ENCODE results near the gene KCNJ1. TPM values are rescaled to one million over a fixed set of nuclear protein-coding genes. Genes with fewer than 3 reads are reported as not detected.
A peak's percentile ranks its signal among the peaks of the same experiment; 100 is the strongest.

Gene KCNJ1
- total and polyA plus RNA-seq, 2 donors (not counting 1 experiment from before 2014, with no cell fraction given): not detected

DNA sequence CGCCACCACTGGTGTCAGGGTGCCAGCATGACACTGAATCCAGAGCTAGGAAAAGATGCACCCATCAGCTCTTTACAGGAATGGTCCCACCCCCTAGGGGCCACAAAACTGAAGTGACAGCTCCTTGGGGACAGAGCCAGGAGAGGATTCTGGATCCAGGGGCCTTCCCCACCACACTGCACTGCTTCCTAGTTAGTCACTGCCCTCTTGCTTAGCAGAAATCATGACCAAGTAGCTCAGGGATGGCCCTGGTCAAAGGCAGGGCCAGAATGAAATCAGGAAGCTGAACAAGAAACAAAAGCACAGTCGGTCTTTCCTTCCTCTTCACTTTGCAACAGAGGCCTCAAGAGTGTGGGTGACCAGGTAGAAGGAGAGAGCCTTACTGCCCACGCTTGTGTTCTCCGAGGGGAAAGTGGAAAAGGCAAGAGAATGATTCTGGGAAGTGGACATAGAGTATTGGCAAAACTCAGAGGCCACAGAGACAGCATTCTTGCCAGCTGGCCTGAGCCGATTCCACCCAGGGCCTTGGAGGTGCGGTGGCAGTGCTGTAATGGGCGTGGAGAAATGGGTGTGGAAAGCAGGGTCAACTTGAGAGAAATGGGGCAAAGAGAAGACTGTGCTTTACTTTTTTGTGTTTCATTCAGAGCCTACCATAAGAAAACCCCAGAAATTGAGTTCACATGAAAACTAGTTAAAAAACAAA, 39.8 kb downstream of the KCNJ1 start:
- Histone ChIP-seq H3K9ac (ENCODE audit: insufficient read depth, low read length) (no peak overlapping the region), H3K4me1 (ENCODE audit: control insufficient read depth, extremely low read depth, insufficient read depth, low read length) (no peaks in the 10 kb centered on the region), H3K36me3 (ENCODE audit: control insufficient read depth, insufficient read depth, low read length) (no peaks in the 10 kb centered on the region), H3K27me3 (ENCODE audit: control insufficient read depth, insufficient read depth, low read length) (no peaks in the 10 kb centered on the region), H4K20me1 (ENCODE audit: control insufficient read depth, extremely low read depth, insufficient read depth, low read length) (no peaks in the 10 kb centered on the region), H3K9me3 (ENCODE audit: control insufficient read depth, insufficient read depth, low read depth, low read length) (no peaks in the 10 kb centered on the region), H3K79me2 (ENCODE audit: control insufficient read depth, insufficient read depth, low read length) (no peaks in the 10 kb centered on the region), H3K4me2 (ENCODE audit: extremely low read depth, insufficient read depth, low read length) (no peak overlapping the region), H2AFZ (ENCODE audit: low read length) (no peak overlapping the region), H3K27ac (ENCODE audit: insufficient read depth, low read length) (no peak overlapping the region), H3K4me3 (replicated peaks in 1 of 4; ENCODE audit: control extremely low read depth in 1 of 4, insufficient read depth in 1 of 4, low read depth in 3 of 4, low read length in 4 of 4) (no peak overlapping the region)
- TF ChIP-seq EZH2 (IDR thresholded peaks at IDR 0.05; ENCODE audit: low read length, missing control alignments): no peak
- no peak for TF ChIP-seq CTCF (conservative IDR thresholded peaks at IDR 0.05 in 1 of 2, IDR thresholded peaks at IDR 0.05 in 1 of 2; ENCODE audit: low read depth in 1 of 2, low read length in 2 of 2)
- no peak for DNase-seq (ENCODE audit: low read depth in 2 of 2)

- DNase-seq (ENCODE audit: low read depth in 2 of 2): no peak
- H3K27me3 ChIP-seq (ENCODE audit: control insufficient read depth, insufficient read depth, low read length): no peaks in the 10 kb centered on the region
- no peaks in the 10 kb centered on the region for H3K79me2 ChIP-seq (ENCODE audit: control insufficient read depth, insufficient read depth, low read length)
- H3K9me3 ChIP-seq (ENCODE audit: control insufficient read depth, insufficient read depth, low read depth, low read length): no peaks in the 10 kb centered on the region
- H4K20me1 ChIP-seq (ENCODE audit: control insufficient read depth, extremely low read depth, insufficient read depth, low read length): no peaks in the 10 kb centered on the region
- H3K4me1 ChIP-seq (ENCODE audit: control insufficient read depth, extremely low read depth, insufficient read depth, low read length): no peaks in the 10 kb centered on the region
- H3K4me2 ChIP-seq (ENCODE audit: extremely low read depth, insufficient read depth, low read length): no peak overlapping the region
- no peaks in the 10 kb centered on the region for H3K36me3 ChIP-seq (ENCODE audit: control insufficient read depth, insufficient read depth, low read length)
- no peak overlapping the region for H3K27ac ChIP-seq (ENCODE audit: insufficient read depth, low read length)
- no peak overlapping the region for H3K4me3 ChIP-seq (replicated peaks in 1 of 4; ENCODE audit: control extremely low read depth in 1 of 4, insufficient read depth in 1 of 4, low read depth in 3 of 4, low read length in 4 of 4)
- no peak for TF ChIP-seq EZH2 (IDR thresholded peaks at IDR 0.05; ENCODE audit: low read length, missing control alignments)
- no peak for TF ChIP-seq CTCF (conservative IDR thresholded peaks at IDR 0.05 in 1 of 2, IDR thresholded peaks at IDR 0.05 in 1 of 2; ENCODE audit: low read depth in 1 of 2, low read length in 2 of 2)
- H2AFZ ChIP-seq (ENCODE audit: low read length): no peak overlapping the region
- no peak overlapping the region for H3K9ac ChIP-seq (ENCODE audit: insufficient read depth, low read length)
Observed at GRCh38 chr11:128825050-128825784, 41.9 kb downstream of the KCNJ1 start.

DNA sequence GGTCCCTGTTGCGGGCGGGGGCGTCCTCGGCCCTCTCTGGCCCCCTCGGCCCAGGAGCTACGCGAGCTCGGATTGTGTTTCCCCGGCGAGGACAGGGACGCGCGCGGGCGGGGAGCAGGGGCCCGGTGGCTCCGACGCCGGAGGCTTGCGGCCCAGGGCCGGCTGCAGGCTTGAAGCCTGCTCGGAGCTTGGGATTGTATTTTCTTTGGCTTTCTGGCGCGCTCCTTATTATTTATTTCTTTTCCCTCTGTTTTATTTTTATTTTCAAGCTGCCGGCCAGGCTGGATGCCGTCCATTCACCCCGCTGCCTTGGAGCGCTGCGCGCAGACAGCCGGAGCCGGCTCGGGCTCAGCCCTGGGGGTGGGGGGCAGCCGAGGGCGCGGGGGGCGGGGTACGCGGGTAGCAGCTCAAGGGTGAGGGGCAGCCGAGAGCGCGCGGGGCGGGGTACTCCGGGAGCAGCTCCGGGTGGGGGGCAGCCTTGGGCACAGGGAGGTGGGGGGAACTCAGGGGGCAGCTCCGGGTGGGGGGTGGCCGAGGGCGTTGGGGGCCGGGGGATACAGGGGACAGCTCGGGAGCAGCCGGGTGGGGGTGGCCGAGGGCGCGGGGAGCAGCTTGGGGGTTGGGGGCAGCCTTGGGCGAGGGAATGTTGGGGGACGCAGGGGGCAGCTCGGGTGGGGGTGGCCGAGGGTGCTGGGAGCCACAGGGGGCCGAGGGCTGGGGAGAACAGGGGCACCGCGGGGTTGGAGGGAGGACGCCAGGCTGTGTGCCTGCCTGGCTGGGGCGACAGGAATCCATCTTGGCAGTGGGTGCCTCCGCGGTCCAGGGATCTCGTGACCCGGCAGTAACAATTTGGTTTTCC, 42.7 kb downstream of the KCNJ1 start:
- Histone ChIP-seq H3K4me1 (ENCODE audit: control insufficient read depth, extremely low read depth, insufficient read depth, low read length) (no peaks in the 10 kb centered on the region), H3K9me3 (ENCODE audit: control insufficient read depth, insufficient read depth, low read depth, low read length) (no peaks in the 10 kb centered on the region), H3K27me3 (ENCODE audit: control insufficient read depth, insufficient read depth, low read length) (no peaks in the 10 kb centered on the region), H3K9ac (ENCODE audit: insufficient read depth, low read length) (no peak overlapping the region), H3K4me3 (replicated peaks in 1 of 4; ENCODE audit: control extremely low read depth in 1 of 4, insufficient read depth in 1 of 4, low read depth in 3 of 4, low read length in 4 of 4) (peak overlapping the region in 1 of 4 experiments; percentile 4), H3K79me2 (ENCODE audit: control insufficient read depth, insufficient read depth, low read length) (no peaks in the 10 kb centered on the region), H2AFZ (ENCODE audit: low read length) (no peak overlapping the region), H4K20me1 (ENCODE audit: control insufficient read depth, extremely low read depth, insufficient read depth, low read length) (no peaks in the 10 kb centered on the region), H3K4me2 (ENCODE audit: extremely low read depth, insufficient read depth, low read length) (no peak overlapping the region), H3K27ac (ENCODE audit: insufficient read depth, low read length) (no peak overlapping the region), H3K36me3 (ENCODE audit: control insufficient read depth, insufficient read depth, low read length) (no peaks in the 10 kb centered on the region)
- peak in 1 of 2 donors; percentile 21 for DNase-seq (ENCODE audit: low read depth in 2 of 2)
- TF ChIP-seq CTCF (conservative IDR thresholded peaks at IDR 0.05 in 1 of 2, IDR thresholded peaks at IDR 0.05 in 1 of 2; ENCODE audit: low read depth in 1 of 2, low read length in 2 of 2) (no peak), EZH2 (IDR thresholded peaks at IDR 0.05; ENCODE audit: low read length, missing control alignments) (no peak)
